HG02884 (cell line): Measurements from ENCODE around the gene TRIM47.

Experiments used
- ATAC-seq: cut with Tn5 transposase; IDR thresholded peaks from one replicate; pipeline ENCODE4 v1.9.1; 2021; ENCODE audit warnings: mild to moderate bottlenecking, moderate library complexity; ENCODE audit not compliant: unreplicated experiment

The TRIM47 gene

DNA sequence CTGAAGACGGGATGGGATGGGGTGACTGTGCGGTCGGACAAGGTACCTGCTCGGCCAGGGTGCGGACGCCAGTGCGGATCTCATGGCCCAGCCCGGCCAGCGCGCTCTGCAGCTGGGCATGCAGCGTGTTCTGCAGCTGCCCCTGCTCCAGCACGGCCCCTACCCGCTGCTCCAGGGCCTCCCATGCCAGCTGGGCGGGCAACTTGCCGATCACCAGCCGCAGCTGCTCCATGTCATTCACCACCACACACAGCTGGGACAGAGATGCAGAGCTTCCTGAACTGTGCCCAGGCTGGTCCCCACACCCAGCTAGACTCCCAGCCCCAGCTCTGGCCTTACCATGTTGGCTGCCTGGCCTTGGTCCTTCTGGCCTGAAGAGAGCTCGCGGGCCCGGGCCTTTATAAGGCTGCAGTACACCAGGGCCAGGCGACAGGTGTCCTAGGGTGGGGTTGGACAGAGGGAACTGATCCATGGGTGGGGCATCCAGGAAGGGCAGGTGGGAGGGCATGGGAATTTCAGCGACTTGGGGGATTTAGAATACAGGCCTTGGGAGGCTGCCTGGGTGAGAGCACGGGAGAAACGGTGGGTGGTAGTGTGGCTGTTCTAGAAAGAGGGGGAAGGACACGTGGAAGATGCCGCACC, 44.0 kb downstream of the TRIM47 start:
- ATAC-seq = no peak

DNA sequence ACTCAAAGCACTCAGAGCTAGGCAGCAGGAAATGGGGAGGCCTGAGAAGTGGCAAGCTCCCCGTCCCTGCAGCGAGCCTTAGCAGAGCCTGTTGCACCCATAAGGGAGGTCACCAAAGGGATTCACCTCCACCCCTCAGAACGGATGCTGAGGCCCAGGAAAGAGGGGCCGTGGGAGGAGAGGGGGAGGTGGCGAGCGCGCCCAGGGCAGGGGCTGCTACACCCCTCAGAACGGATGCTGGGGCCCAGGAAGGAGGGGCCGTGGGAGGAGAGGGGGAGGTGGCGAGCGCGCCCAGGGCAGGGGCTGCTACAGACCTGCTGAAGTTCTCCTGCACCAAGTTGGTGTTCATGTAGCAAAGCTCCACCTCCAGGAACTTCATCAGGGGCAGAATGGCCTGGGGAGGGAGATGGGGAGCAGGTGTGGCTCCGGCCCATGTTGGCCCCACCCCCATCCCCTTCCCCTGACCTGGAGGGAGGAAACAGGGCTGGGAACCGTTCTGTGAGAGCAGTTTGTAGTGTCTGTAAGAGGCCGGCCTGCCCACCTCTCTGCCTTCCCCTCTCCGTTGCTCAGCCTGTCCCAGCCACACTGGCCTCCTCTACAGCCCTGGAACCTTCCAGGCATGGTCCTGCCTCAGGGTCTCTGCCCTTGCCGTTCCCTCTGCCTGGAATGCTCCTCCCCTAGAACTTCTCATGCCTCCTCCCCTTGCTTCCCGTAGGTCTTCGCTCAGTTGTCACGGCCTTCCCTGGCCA, 45.6 kb downstream of the TRIM47 start:
- no peak for ATAC-seq

DNA sequence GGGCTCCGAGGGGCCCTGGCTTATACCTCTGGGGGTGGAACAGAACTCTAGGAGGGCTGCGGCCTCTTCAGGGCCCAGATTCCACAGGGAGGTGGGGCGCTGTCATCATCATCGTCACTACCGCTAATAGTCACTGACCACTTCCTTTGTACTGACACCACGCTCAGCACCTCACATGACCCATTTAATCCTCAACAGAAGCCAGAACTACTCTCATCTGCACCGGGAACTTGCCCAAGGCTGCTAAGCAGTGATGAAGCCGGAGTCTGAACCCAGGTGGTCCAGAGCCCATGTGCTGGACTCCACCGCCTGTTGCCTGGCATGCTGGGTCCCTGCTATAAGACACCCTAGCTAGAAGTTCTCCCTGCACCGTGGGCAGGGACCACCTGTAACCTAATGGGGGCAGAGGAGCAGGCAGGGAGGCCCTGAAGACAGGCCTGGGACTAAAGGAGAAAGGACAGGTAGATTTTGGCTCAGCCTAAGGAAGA, 46.2 kb downstream of the TRIM47 start:
- no peak for ATAC-seq

DNA sequence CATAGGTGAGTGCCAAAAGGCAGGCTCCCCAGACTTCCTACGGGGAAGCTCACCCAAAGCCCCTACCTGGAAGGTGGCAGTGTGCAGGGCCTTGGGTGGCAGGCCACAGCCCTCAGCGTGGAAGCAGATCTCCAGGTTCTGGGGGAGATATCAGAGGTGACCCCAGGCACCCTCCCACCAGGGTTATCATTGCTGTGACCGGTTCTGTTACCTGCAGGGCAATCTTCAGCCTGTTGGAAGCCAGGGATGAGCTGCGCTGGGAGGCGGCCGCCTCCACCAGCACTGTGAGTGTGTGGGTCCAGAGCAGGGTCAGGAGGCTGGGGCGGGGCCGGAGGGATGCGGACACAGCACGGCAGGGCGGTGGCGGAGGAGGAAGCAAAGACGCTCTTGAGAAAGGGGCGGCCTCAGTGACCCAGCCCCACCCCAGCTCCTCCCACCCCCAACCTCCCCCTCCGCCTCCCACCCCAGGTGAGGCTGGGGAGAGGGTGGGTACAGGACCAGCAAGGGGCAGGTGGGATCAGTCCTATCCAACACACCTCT, 47.3 kb downstream of the TRIM47 start:
- no peak for ATAC-seq

DNA sequence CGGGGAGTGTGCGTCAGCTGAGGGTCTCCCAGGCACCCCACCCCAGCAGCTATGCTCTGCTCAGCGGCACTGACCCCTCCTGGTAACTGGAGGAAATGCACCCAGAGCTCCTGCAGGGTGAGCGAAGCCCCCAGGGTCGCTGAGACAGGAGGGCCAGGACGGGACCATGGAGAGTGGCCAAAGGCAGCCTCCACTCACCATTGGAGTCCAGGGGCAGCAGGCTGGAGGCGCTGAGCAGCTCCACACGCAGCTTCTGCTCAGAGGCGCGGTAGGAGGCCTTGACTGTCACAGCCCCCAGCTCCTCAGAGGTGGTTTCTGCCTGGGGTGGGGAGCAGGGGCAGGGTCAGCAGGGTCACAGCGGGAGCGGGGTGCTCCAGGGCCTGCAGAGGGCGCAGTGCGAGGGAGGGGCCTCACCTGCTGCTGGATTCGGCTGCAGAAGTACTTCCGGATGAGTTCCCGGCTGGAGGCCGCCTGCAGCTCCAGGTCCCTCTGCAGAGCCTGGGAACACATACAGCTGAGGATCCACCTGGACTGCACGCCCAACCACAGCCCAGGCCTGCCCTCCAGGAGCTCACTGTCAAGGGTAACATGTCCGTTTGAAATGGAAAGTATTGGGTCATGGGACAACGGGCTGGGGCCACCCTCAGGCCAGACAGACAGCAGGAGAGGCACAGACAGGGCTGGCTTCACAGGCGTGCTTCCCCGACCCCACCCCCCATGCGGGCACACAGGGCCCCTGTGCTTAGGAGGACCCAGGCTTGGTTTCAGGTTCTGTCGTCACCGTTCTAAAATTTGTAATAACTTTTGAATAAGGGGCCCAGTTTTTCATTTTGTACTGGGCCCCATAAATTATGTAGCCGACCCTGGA, 48.0 kb downstream of the TRIM47 start:
- ATAC-seq = no peak

DNA sequence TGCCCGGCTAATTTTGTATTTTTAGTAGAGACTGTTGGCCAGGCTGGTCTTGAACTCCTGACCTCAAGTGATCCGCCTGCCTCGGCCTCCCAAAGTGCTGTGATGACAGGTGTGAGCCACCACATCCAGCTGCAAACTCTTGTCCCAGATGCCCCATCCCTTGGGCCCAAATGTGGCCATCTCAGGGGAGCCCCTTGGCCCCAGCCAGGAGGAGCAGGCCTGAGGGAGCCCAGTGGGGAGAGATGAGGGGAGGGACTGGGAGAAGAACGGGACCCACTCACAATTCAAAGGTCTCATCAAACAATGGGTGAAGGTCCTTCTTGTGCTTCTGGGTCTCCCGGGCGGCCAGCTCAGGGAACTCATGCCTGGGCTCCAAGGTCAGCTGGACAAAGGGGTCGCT, 48.6 kb downstream of the TRIM47 start:
- ATAC-seq = no peak

DNA sequence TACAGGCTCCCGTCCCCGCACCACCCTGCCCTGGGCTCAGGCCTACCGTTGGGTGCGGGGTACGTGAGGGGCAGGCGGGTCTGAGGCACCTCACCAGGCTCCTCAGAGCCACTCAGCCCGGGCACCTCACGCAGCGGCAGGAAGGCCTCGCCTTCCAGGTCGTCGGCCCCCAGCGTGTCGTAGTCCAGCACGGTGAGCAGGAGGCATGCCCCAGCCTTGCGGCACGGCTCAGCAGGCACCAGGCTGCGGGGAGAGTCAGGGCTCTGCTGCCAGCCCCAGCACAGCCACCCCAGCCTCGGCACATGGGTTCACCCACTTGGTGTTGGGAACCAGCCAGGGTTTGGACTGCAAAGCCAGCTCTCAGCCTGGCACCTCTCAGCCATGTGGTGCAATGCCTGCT, 49.6 kb downstream of the TRIM47 start:
- ATAC-seq = no peak

DNA sequence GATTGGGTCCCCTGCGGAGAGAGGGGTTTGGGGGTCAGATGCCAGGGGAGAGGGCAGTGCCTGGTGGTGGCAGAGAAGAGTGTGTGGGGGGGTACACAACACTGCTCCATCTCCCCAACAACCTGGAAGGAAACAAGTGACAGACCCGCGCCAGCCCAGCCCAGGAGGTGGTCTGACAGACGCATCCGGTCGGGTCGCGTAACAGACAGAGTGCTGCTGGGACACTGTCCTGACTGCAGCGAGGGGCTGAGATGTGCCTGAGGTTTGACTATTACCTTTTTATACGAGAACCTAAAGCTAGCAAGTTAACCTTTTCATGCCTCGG, 50.3 kb downstream of the TRIM47 start:
- no peak for ATAC-seq

DNA sequence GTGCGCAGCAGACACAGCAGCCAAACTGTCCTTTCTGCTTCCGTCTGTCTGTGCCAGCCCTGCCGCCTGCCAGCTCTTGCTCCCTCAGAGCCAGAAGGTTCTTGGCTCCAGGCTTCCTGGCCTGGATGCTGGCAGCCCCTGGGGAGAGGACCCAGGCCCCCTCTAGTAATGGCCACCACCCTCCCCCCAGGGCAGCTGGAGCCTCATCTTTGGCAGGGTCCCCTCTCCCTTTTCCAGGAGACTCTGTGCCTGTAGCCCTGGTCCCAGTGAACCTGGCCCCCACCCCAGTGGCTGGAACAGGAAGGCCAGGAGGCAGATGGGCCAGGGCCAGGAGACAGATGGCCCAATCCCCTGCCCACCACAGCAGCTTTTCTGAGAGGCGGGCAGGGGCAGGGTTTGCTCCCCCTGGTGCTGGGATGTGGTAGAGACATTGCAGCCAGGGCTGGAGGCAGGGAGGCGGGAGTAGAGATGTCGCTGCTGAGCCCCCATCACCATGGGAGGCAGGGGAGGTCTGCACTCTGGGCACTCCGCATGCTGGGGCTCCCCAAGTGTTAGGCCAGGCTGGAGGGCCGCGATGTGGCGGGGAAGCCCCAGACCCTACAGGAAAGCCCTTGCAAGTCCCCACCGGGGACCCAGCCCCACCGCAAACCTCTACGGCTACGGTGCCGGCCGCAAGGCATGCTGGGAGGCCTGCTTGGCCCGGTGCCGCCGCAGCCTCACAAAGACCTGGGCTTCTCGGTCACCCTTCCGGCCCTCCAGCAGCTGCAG, 50.9 kb downstream of the TRIM47 start:
- ATAC-seq = no peak

DNA sequence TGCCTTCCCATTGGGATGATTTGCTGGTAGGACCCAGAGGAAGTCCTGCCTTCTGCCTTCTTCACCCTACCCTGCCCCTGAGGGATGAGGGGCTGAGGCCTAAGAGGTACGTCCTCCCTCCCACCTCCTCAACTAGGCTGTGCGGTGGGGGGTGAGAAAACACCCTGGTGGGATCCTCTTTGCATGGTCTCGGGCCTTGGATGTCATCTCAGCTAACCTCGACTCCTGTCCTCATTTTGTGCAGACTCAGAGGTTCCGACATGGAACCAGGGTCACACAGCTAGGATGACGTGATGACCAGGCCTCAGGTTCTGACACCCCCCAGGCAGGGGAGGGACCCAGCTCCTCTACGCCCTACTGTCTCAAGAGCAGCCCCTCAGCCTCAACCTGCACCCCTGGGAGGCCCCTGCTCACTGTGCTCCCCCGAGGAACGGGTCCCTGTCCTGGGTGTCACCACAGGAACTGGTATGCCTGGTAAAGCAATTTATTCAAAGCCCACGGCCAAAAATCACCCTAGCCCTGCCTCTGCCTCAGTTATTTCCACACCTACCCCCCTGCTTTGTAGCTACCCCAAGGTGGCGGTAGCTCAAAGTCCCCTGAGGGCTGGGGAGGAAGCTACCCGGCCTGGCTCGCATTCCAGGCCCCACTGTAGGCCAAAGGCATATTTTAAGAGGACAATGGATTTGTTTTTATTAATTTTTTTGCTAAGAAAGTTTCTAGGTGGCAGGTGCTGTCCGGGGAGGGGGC, 51.6 kb downstream of the TRIM47 start:
- ATAC-seq = no peak

DNA sequence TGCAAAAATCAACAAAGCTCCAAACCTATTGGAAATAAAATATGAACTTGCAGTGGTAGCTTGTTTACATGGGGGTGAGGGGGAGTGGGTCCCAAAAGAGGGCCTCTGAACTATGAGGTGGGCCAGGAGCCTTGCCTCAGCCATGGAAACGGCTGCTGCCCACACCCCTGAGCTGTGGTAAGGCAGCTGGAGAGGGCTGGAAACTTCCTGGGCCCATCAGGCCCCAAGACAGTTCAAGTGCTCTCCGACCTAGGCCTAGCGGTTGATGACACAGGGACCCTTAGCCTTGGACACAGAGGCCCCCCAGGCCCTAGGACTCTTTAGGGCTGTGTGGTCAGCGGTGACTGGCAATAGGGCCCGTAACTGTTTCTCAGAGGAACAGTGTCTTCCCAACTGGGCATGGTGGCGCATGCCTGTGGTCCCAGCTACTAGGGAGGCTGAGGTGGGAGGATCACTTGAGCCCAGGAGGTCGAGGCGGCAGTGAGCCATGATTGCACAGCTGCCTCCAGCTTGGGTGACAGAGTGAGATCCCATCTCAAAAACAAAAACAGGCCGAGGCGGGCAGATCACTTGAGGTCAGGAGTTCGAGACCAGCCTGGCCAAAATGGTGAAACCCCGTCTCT, 52.5 kb downstream of the TRIM47 start:
- ATAC-seq = no peak

DNA sequence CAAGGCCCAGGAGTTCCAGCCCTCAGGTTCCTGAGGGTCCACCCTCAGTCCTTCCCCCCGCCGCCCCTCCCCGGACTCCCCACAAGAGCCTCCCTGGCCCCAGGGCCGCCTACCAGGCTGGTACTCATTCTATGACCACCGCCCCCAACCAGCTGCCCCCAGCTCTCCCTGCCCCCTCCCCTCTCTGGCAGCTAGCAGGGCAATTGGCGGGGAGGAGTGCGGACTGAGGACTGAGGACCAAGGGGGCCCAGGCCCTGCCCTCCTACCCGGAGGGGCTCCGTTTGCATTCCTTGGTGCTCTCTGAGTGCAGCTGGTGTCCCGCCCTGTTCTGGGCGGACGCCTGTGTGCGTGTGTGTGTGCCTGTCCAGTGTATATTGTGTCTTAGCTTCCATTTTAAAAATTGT, 53.2 kb downstream of the TRIM47 start:
- ATAC-seq = no peak

DNA sequence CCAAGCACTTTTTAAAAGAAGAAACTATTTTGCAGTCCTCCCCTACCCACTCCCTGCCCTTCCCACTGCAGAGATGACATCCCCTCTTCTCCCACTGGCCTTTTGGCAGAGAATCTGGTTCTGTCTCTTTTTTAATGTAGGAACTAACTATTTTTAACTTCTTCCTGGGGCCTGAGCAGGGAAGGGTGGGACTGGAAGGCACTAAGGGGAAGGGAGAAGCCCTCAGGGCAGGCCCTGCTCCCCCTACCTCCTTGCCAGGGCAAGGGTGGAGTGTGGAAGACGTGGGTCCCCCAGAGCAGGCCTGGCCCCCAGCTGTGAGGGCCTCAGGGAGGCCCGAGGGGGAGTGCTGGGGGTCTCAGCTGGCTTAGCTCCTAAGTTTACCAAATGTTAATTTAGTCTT, 53.7 kb downstream of the TRIM47 start:
- ATAC-seq = no peak
